Pulmonary artery endothelial cell (primary cell): Measurements from ENCODE around the gene DDOST. TPM values are rescaled to one million over a fixed set of nuclear protein-coding genes. Genes with fewer than 3 reads are reported as not detected.

Experiments used
- total RNA-seq: library from RNA; depleted of rRNA; stranded (reverse); fragments of >200 nt; gene quantifications from 2 replicates; pipeline ENCODE4 v1.2.3, GENCODE V29; 2014

DDOST gene
- total RNA-seq, 1 donor from 2014 or later: 412 TPM

Other genes starting within 250 kb of the DDOST start
- gene CAMK2N1, start 175.2 kb downstream of the DDOST start, total RNA-seq: 10.3 and 10.9 TPM in 2 replicates
- gene MUL1, start 153.2 kb downstream of the DDOST start, total RNA-seq: 32.9 and 36.0 TPM in 2 replicates
- not detected in 2 replicates for gene FAM43B, start 108.8 kb downstream of the DDOST start, total RNA-seq
- 0.67 and 2.0 TPM in 2 replicates for gene CDA, start 72.3 kb downstream of the DDOST start, total RNA-seq
- gene PINK1, start 27.9 kb downstream of the DDOST start, total RNA-seq: 52.6 and 54.7 TPM in 2 replicates
- 0.13 TPM in 1 of 2 replicates, not detected in the other for gene KIF17, start 56.6 kb upstream of the DDOST start, total RNA-seq
- gene SH2D5, start 71.3 kb upstream of the DDOST start, total RNA-seq: 1.4 and 3.4 TPM in 2 replicates
- 182 and 235 TPM in 2 replicates for gene HP1BP3, start 125.9 kb upstream of the DDOST start, total RNA-seq